ENCODE measurements around the gene DYNLL2.
"Not testable (repeated sequence)": the region's sequence is repeated elsewhere in the genome, so short reads cannot be mapped to it uniquely, and the experiment has no call there.

The DYNLL2 gene

DNA sequence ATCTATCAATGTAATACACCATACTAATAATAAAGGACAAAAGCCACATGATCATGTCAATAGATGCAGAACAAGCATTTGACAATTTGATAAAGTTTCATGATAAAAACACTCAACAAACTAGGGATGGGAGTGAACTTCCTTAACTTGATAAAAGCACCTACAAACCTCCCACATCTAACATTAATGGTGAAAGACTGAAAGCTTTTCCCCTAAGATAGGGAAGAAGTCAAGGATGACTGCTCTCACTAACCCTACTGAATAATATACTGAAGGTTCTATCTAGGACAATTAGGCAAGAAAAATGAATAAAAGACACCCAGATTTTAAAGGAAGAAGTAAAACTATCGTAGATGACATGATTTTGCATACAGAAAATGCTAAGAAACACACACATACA, 10.4 kb upstream of the DYNLL2 start:
- DNase-seq (ENCODE audit: low spot score) = no peak

DNA sequence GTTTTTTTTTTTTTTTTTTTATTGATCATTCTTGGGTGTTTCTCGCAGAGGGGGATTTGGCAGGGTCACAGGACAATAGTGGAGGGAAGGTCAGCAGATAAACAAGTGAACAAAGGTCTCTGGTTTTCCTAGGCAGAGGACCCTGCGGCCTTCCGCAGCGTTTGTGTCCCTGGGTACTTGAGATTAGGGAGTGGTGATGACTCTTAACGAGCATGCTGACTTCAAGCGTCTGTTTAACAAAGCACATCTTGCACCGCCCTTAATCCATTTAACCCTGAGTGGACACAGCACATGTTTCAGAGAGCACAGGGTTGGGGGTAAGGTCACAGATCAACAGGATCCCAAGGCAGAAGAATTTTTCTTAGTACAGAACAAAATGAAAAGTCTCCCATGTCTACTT, 10.0 kb upstream of the DYNLL2 start:
- not testable (repeated sequence) for DNase-seq (ENCODE audit: low spot score)

DNA sequence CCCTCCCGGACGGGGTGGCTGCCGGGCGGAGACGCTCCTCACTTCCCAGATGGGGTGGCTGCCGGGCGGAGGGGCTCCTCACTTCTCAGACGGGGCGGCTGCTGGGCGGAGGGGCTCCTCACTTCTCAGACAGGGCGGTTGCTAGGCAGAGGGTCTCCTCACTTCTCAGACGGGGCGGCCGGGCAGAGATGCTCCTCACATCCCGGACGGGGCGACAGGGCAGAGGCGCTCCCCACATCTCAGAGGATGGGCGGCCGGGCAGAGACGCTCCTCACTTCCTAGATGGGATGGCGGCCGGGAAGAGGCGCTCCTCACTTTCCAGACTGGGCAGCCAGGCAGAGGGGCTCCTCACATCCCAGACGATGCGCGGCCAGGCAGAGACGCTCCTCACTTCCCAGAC, 8.8 kb upstream of the DYNLL2 start:
- not testable (repeated sequence) for DNase-seq (ENCODE audit: low spot score)

DNA sequence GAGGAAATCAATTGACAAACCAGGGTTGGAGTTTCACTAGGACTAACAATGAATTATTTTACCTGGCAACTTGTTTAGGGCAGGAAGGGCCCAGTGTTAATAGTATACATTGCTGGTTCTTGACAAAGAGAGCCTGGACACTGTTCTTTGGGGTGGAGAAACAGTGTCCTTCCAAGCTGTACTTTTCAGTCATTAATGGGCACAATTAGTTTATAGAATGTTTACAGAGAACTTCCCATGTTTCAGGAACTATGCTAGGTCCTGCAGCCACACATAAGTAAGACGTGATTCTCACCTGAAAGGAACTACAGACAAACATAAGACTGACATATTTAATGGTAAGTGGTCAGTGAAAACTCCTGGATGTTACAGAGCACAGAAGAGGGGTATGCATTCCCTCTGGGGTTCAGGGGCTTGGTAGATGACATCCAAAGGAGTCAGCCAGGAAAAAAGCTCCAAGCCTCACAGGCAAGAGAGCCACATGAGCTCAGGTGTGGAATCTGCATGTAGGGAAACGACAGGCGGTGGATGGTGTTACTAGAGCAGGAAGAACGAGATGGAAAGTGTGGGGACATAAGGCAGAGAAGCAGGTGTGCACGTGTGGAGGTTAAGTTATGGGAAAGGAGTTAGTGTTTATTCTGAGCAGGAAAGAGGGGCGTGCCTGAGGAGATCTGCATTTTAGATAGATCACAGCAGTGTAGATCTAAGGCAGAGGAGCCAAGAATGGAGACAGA, 3.8 kb upstream of the DYNLL2 start:
- DNase-seq (ENCODE audit: low spot score) = no peak

DNA sequence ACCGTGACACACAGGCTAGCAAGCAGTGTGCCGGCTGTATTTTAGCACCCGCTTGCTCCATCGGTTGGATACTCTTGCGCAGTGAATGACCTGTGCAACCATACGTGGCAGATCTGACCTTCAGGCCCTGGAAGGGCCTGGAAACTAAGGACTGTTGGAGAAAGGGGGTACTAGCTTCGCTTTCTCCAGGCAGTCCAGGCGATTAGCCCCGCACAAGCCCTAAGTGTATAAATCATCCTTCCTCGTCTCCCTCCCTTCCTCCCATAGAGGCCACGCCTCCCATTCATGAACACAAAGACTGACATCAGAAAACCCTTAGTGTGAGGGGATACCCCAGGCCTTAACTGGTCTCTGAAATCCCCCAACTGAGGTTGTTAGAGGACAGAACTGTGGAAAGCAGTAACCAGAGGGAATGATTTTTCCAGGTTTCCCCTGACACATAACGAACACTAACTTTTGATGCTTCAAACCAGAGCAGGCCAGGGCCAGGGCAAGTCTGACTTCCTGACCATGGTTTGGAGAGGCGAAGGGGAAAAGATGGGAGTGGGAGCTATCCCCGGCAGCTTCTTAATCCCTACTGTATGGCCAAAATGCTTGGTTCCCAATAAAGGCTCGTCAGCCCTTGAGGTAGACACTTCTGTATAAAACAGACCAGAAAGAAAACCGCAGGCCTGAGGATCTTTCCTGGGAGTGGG, 1.4 kb upstream of the DYNLL2 start:
- no peak for DNase-seq (ENCODE audit: low spot score)

DNA sequence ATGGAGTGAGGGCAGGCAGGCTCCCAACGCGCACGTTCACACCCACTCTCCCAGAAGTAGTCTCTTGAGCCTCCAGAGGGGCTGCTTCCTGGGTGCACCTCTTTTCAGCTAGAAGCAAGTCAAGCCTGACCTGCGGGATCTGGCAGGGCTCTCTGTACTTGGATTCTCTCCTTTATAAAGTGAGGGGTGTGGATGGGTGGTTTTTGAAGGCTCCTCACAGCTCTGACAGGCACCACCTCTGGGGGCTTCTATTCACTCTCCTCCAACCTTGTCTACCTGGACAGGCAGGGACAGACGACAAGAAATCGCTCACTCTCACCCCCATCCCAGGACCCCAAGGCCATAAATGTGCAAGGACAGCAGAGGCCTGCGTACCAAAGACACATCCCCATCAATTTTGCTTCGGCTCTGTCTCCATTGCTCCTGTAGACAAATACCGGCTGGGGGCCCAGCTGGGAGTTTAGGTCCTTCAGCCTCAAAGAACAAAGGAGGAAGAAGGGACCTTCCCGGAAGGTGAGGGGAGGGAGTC, 814 bp upstream of the DYNLL2 start:
- DNase-seq (ENCODE audit: low spot score) = no peak

DNA sequence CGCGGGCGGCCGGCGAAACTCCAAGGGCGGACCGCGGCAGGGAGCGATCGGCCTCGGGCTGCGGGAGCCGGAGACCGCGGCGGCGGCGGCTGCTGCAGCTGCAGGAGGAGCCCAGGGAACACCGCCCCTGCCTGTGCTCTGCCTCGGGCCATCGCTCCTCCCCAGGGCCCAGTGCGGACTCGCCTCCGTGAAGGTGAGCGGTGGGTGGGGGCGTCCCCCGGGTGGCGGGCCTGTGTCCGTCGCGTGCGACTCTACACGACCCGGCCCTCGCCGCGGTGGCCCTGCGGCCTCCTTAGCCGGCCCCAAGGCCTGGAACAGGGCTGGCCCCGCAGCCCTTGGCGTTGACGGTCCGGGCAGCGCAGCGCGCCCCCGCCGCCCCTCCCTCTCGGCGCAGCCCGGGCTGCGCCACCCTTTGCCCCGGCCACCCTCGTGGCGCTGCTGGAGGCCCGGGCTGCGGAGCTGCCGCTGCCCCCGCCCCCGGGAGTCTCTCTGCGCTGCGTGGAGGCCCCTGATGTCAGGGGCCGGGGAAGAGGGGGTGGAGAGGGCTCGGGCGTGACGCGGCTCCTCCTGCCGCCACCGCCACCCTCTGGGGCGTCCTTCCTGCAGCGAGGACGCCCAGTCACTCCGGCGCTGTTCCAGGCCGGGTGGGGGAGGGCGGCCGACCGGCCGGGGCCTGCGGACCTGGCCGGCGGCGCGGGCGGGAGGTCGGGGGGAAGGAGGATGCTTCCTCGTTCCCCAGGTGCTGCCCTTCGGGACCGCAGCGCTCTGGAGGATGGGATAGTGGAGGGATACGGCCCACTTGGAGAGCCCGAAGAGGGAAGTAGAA, 485 bp downstream of the DYNLL2 start:
- peak; percentile 45 for DNase-seq (ENCODE audit: low spot score)

DNA sequence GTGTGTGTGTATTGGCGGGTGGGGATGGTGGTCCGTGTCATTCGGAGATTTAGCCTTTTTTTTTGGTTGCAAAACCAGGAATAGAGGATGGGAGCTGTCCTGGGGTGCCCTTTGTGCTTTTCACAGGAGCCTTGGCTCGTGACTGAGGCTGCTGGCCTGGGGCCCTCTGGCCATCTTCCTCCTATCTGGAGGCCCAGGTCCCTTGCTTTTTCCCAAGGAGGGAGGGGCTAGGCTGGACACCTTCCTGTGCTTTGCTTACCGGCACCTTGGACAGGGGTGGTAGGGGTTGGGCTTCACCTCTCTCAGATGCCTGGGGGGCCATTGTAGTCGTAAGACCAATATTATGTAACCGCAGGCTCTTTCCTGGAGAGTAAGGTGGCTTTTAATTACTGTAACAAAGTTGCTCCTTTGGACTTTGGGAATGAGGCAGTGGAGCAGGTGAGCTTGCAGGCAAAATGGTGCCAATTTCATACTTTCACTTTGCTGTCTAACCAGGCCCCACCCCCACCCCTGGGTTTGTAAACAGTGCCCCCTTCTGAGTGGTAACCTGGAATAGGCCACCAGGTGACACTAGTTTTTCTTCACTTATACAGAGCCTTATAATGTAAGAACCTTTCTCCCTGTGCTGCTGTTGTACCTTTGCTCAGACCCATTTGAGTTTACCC, 1.2 kb downstream of the DYNLL2 start:
- DNase-seq (ENCODE audit: low spot score) = peak; percentile 28

DNA sequence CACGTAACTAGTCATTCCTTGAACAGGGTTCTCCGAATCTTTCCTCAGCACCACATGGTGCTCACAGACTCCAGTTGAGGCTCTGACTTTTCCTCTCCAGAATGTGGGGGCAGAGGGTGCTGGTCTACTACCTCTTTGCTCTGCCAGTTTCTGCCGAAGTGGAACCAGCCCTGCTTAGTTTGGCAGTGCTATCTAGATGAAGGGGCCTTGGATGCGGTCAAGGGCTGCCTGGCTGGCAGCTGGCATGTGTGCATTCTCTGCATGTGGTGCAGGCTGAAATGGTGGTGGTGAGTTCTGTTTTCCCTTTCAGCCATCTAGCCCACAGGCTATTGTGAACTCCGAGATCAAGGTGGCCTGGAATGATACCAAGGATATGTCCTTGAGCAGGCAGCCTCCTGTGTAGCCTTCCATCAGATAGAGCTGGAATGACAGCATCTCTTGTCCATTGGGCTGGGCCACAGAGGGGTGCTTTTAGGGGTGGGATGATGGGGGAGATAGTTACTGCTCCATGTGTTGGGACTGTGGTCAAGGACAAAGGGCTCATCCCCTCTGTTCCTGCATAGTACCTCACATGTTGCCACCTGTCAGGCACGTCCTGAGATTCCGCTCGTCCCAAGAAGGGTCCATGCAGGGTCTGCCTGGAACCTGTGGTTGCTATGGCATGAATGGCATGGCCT, 2.0 kb downstream of the DYNLL2 start:
- DNase-seq (ENCODE audit: low spot score) = no peak

DNA sequence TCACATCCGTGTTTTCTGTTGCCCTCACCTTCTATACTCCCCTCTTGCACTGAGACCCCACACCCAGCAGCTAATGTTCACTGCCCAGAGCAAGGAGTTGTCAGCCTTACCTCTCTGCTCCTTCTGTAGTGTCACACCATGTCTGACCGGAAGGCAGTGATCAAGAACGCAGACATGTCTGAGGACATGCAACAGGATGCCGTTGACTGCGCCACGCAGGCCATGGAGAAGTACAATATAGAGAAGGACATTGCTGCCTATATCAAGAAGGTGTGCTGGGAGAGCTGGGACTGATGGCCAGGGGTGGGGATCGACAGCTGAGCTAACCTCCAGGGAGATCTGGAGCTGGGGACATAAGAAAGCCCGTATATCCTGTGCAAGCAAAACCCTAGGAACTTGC, 3.7 kb downstream of the DYNLL2 start:
- DNase-seq (ENCODE audit: low spot score) = no peak

DNA sequence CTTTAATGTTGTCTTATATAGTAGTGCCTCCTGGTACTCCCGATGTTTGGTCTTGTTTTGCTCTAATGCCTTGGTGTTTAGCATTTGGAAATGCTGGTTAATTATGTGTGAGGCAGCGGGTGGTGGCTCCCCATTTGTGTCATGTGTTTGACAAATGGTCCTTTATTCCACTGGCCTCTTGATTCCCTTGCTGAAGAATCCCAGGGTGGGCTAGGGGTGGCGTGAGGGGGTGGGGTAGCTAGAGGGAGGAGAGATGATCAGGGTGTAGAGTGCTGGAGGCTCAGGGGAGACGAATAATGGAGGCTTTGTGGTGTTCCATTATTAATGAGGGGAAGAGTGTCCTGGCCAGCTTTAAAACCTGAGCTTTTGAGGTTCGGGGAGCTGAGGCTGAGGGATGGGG, 5.4 kb downstream of the DYNLL2 start:
- no peak for DNase-seq (ENCODE audit: low spot score)

DNA sequence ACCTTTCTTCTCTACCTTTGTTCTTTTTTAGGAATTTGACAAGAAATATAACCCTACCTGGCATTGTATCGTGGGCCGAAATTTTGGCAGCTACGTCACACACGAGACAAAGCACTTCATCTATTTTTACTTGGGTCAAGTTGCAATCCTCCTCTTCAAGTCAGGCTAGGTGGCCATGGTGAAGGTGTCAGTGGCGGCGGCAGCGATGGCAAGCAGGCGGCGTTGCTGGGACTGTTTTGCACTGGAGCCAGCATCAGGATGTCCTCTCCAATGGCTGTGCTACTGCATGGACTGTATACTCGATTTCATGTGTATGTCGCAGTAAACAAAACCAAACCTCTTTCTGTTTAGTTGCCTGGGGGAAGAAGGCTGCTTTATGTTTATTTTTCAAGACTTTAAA, 5.9 kb downstream of the DYNLL2 start:
- DNase-seq (ENCODE audit: low spot score) = no peak

DNA sequence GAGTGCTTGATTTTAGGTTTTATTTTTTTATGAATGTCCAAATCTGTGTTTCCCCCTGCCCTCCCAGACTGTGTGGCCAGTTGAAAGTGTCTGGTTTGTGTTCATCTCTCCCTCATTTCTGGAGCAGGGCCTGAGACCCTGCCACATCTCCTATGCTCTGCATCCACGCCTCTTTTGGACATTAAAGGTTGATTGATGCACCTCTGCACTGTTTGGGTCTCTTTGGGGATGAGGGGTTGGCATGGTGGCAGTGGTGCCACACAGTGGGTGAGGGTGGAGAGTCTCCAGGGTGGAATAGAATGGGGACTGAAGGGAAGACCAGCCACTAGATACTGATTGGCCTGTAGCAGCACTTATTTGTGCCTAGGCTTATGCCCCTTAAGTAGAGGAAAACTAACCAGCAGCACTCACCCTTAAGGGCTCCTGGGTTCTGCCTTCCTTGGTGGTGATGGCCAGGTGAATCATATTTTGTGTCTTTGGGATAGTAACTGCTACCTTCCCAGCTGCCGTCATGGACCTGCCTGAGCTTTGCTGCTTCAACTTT, 7.9 kb downstream of the DYNLL2 start:
- DNase-seq (ENCODE audit: low spot score) = no peak

DNA sequence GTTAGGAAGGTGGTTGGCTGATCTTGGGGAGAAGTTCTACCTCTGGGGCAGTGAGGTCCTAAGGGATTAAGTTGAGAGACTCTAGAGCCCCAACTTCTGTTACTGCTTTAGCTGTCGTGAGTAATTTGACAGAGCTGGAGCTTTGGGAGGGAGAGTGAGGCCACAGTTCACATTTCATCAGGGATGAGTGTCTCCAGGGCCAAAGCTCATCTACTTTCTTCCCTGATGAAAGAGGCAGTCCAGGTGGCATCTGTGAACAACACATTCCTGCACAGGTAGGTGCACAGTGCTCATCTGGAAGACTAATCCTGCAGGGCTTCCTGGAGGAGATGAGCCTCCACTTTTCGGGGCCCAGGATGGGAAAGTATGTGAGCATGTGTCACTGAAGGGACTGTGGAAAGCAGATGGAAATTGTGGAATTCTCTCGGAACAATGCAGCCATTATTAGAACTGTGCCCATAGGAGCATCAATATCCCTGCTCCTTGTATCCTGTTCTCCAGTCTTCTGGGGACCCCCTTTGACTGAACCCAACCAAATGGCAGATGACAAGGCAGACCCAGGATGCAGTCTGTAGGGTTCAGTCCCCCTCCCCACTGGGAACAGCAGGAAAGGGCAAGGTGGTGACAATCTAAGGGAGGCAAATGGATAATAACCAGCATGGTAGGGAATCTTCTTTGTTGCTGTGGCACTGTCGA, 9.0 kb downstream of the DYNLL2 start:
- no peak for DNase-seq (ENCODE audit: low spot score)

DNA sequence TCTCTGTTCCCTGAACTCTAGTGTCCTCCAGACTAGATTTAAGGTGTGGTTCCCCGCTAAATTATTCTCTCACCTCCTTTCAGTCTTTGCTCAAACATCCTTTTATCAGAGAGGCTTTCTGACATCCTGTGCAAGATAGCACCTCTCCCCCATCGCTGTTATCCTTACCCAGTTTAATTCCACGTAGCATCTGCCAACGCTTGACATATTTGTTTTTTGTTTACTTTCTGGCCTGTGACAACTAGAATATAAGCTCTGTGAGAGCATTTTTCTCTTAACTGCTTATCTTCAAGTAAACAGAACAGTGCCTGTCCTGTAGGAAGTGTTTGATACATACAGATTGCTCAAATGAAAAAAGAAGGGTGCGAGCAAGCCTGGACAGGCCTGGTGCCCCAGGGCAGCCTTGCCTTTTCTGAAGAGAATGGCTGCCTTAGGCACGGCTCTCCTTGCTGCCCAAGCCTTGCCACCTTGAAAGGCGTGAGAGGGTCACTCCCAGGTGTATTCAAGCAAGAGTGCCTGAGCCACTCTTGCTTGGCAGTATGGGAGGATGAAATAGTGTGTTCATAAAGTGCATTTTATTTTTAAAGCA, 9.7 kb downstream of the DYNLL2 start:
- DNase-seq (ENCODE audit: low spot score) = no peak

DNA sequence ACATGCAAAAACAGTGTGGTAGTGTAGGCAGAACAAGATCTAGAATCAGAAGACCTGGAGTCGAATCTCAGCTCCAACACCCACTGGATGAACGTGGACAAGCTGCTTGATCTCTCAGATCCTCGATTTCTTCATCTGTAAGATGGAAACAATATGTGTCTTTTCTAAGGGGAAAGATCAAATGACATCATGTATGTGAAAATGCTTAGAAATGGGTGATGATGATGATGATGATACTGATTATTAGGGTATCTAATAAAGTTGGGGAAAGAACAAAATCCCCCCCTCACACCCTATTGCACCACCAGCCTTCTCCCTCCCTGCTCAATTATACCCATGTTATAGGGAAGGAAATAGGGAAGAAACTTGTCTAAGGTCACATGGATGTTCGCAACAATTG, 10.9 kb downstream of the DYNLL2 start:
- DNase-seq (ENCODE audit: low spot score) = no peak

DNA sequence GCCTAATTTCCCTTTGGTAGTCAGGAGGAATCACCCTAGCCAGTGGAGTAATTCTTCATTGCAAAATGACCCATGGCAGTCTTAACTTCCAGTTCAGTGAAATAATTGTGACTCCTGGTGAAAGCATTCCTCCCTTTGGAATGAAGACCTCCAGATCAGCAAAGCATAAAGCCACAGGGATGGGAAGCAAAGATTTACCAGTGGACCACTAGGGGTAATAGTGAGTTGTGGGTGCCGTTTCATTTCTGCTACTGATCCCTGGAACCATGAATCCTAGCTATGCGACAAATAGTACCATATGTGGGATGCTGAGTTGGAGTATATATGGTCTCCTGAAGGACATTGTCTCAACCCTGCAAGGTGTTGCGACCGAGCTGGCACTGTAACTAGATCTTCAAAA, 13.7 kb downstream of the DYNLL2 start:
- no peak for DNase-seq (ENCODE audit: low spot score)

DNA sequence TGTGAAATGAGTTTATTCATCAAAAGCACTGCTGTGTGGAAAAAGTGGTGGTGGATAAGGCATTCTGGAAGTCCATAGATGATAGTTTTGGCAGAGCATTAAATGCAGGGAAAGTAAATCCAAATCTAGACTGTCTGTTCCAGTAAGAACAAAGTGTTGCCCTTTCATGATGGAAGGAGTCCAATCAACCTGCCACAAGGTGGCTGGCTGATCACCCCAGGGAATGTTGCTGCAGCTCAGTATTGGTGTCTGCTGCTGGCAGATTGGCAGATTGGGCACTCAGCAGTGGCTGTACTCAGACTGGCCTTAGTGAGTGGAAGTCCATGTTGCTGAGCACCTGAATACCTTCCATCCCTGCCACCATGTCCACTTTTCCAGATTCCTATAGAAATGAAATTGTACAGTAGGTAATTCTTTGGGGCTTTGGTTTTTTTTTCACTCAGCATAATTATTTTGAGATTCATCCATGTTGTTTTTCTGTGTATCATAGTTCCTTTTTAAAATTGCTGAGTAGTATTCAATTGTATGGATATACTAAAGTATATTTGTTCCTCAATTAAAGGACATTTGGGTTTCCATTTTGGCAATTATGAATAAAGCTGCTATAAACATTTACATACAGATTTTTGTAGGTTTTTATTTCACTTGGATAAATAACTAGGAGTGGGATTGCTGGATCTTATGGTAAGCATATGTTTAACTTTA, 14.3 kb downstream of the DYNLL2 start:
- no peak for DNase-seq (ENCODE audit: low spot score)

DNA sequence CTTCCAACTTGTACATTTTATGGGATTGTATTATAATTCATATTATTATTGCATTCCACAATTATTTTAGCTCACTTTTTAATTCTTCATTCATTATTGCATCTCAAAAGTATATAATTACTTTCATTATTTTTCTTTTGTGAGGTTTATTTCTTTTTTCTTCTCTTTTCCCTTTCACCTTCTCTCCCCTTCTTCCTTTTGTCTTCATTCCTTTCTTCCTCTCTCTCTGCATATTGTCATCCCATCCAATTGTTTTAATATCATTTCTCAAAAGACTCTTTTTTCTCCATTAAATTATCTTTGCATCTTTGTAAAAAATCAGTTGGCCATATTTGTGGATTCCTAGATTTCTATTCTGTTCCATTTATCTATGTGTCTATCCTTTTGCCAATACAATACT, 17.3 kb downstream of the DYNLL2 start:
- DNase-seq (ENCODE audit: low spot score) = no peak

DNA sequence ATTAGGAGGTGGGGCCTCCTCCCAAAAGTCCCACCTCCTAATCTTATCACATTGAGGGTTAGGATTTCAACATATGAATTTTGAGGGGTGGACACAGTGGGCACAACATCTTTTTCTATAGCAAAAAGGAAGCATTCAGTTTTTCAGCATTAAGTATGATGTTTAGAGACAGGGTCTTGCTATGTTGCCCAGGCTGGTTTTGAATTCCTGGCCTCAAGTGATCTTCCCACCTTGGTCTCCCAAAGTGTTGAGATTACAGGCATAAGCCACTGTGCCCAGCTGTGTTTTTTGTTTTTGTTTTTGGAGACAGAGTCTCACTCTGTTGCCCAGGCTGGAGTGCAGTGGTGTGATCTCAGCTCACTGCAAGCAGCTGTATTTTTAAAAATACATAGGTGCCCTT, 18.7 kb downstream of the DYNLL2 start:
- DNase-seq (ENCODE audit: low spot score) = not testable (repeated sequence)
